Stomach (tissue), 9 donors: Measurements from ENCODE around the gene VPS13D. TPM values are rescaled to one million over a fixed set of nuclear protein-coding genes. Genes with fewer than 3 reads are reported as not detected.

Experiments used
- DNase-seq, 2 donors: peaks; one replicate each; pipeline versions ENCODE4 v3.0.0 to v3.0.0-alpha.2; 2013 to 2019
- H3K27ac ChIP-seq, 5 donors: fragments of 200-600 bp in 4 of 5; sonication (generic) in 4 of 5; one replicate each; pipeline ENCODE4 v1.5.1; 2013 to 2019; ENCODE audit warnings: mild to moderate bottlenecking in 1 of 5, moderate library complexity in 1 of 5
- H3K27me3 ChIP-seq, 3 donors: fragments of 200-600 bp; sonication (generic); one replicate each; pipeline ENCODE4 v1.5.1; 2017 to 2019; ENCODE audit warnings: mixed run types in 1 of 3
- H3K36me3 ChIP-seq, 4 donors: fragments of 200-600 bp; sonication (generic); 1 replicate in 3 of 4; 2 replicates in 1 of 4; pipeline ENCODE4 v1.5.1; 2016 to 2019
- H3K4me1 ChIP-seq, 4 donors: fragments of 200-600 bp; sonication (generic); one replicate each; pipeline ENCODE4 v1.5.1; 2016 to 2019
- H3K4me3 ChIP-seq, 4 donors: fragments of 200-600 bp; sonication (generic) in 3 of 4; one replicate each; pipeline ENCODE4 v1.5.1; 2016 to 2019; ENCODE audit warnings: mild to moderate bottlenecking in 1 of 4
- H3K9me3 ChIP-seq, 4 donors: fragments of 200-600 bp; sonication (generic); one replicate each; pipeline ENCODE4 v1.5.1; 2016 to 2019
- EP300 ChIP-seq: sonication (generic); formaldehyde crosslinking; IDR thresholded peaks from one replicate; pipeline ENCODE4 v1.6.1; 2017; ENCODE audit warnings: antibody characterized with exemption
- POLR2A ChIP-seq, 4 donors: fragments of 450-650 bp; IDR thresholded peaks; one replicate each; pipeline ENCODE4 v1.6.1; 2016; ENCODE audit warnings: antibody characterized with exemption in 4 of 4, control low read depth in 2 of 4, mild to moderate bottlenecking in 1 of 4, moderate library complexity in 1 of 4
- POLR2AphosphoS5 ChIP-seq, 3 donors: sonication (generic); formaldehyde crosslinking; IDR thresholded peaks; one replicate each; pipeline ENCODE4 v1.6.1; 2016; ENCODE audit warnings: antibody characterized with exemption in 3 of 3
- WGBS, 5 donors: extraction: QIAGEN DNeasy Blood & Tissue Kit in 3 of 5; methylation state at CpG; one replicate each; pipeline versions ENCODE4 v1.1.5 to v1.1.7; 2013 to 2018; 5-methylcytosine and 5-hydroxymethylcytosine counted together
- intact Hi-C: fragments of 100-400 bp; cut with DNase I; formaldehyde crosslinking; loops from one replicate; pipeline ENCODE4 v1.15.1; 2023; ENCODE audit warnings: low total_unique reads
- polyA plus RNA-seq, 3 donors: library from polyadenylated mRNA; stranded (reverse); fragments of 200-250 nt; gene quantifications; one replicate each; pipeline ENCODE4 v1.2.3, GENCODE V29; 2013
- total RNA-seq, 5 donors: library from RNA; depleted of rRNA; stranded (reverse); fragments of >200 nt; gene quantifications; one replicate each; pipeline versions ENCODE4 v1.1.0 to v1.2.3, GENCODE V29; 2014 to 2016
- TF ChIP-seq, protein P1 (sequence below), 7 experiments: fragments of 450-650 bp in 4 of 7; fragments of 200-600 bp in 3 of 7; sonication (generic) in 3 of 7; IDR thresholded peaks; one replicate each; pipeline ENCODE4 v1.5.1; 2016 to 2019; ENCODE audit warnings: antibody characterized with exemption in 7 of 7, control low read depth in 2 of 7, mild to moderate bottlenecking in 1 of 7
- donor health status: healthy with polysubstance abuse.
- donor health status: Bipolar disorder and iron deficiency.
- donor health status: healthy.

VPS13D gene
- total and polyA plus RNA-seq, 8 donors, result 6.7 to 106 (median 66.5) TPM

DNA sequence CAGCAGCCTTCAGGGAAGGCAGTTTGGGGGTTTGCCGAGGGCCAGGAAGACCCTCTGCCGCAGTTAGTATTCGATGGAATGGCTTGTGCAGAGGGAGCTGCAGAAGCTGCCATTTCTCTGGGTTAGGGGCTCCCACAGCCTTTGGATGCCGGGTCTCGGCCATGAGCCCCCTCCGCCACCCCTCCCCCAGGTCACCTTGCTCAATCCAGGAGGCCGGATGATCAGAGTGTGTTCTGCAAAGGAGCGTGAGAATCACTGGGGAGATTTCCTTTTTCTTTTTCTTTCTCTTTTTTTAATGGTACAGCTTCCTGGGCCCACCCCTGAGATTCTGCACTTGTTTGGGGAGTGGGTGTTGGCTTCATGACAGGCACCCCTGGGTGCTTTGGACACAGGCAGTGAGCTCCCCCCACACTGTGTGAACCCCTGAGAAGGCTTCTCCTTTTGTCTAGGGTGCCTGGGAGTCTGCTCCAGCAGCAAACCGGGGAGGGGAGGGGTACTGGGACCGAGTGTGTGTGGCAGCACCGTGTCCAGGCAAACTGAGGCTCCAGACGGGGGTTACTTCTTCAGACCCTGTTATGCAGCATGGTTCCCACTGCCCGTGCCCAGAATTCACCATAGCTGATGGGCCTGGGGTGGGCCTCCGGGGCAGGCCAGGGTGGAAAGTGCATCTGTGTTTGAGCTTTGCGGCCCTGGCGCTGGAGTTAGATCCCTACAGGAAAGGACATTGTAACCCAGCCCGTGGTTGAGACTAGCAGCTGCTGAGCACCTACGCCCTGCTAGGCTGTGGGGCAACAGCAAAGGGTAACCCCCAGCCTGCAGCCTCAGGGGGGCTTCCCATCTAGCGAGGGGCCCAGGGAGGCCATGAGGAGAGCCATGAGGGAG lies 44.6 kb upstream of the VPS13D start:
- peak overlapping the region; percentile 22 to 92 (median 89) for H3K27ac ChIP-seq
- peaks cover 0 to 12% (median 8%) of the 10 kb centered on the region in 4 donors for H3K36me3 ChIP-seq
- no peak for DNase-seq
- H3K4me1 ChIP-seq, result peaks cover 47 to 87% (median 68%) of the 10 kb centered on the region in 4 donors
- H3K27me3 ChIP-seq, result no peaks in the 10 kb centered on the region
- peak overlapping the region in 2 of 4 donors; percentile 18 to 23 for H3K4me3 ChIP-seq
- 67 to 82% (median 74%) methylated on average over 11 to 19 of the region's 19 CpGs for WGBS, 5 donors
- TF ChIP-seq POLR2AphosphoS5 (IDR thresholded peaks at IDR 0.05) (no peak), EP300 (no peak), POLR2A (IDR thresholded peaks at IDR 0.05) (no peak)
- TF ChIP-seq, protein P1, sequence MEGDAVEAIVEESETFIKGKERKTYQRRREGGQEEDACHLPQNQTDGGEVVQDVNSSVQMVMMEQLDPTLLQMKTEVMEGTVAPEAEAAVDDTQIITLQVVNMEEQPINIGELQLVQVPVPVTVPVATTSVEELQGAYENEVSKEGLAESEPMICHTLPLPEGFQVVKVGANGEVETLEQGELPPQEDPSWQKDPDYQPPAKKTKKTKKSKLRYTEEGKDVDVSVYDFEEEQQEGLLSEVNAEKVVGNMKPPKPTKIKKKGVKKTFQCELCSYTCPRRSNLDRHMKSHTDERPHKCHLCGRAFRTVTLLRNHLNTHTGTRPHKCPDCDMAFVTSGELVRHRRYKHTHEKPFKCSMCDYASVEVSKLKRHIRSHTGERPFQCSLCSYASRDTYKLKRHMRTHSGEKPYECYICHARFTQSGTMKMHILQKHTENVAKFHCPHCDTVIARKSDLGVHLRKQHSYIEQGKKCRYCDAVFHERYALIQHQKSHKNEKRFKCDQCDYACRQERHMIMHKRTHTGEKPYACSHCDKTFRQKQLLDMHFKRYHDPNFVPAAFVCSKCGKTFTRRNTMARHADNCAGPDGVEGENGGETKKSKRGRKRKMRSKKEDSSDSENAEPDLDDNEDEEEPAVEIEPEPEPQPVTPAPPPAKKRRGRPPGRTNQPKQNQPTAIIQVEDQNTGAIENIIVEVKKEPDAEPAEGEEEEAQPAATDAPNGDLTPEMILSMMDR (IDR thresholded peaks at IDR 0.05), result no peak
- no peaks in the 10 kb centered on the region for H3K9me3 ChIP-seq
- intact Hi-C loops, result no loop called here

DNA sequence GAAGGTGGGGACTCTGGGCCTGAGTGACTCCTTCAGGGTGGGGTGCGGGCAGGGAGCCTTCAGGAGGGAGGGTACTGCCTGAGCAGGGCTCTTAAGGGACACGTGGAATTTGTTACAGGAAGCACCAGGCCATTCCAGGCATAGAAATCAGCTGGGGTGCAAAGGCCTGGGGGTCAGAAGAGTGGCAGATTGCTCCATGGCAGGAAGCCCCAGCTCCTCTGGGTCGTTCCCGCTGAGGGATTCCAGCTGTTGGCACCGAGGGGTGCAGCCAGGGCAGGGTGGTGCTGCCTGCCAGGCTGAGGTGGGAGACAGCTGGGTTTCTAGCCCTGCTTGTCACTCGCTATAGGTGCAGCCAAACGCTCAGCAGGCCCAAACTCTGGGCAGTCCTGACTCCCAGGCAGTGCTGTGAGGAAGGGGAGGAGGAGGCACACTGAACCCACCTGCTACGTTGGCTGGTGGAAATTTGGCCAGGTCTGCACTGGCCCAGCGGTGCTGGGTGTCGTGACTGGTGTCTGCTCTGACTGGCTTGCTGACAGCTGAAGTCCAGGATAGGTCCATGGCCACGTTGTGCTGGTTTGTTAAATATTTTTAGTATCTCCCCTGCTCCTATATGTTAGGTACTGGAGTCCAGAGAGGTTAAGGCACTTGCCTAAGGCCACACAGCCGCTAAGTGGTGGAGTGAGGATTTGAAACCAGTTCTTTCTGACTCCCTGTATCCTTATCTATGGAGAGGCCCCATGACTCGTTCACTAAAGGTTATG lies 43.7 kb upstream of the VPS13D start:
- WGBS, 5 donors, result 55 to 68% (median 64%) methylated on average over 8 to 13 of the region's 13 CpGs
- DNase-seq, result peak in 1 of 2 donors; percentile 43
- intact Hi-C loops, result no loop called here
- Histone ChIP-seq H3K27ac (peak overlapping the region; percentile 21 to 92 (median 89)), H3K27me3 (no peaks in the 10 kb centered on the region), H3K4me1 (peaks cover 47 to 79% (median 61%) of the 10 kb centered on the region in 4 donors), H3K36me3 (peaks cover 6 to 18% (median 11%) of the 10 kb centered on the region in 4 donors), H3K9me3 (no peaks in the 10 kb centered on the region), H3K4me3 (no peak overlapping the region)
- TF ChIP-seq POLR2A (IDR thresholded peaks at IDR 0.05), result no peak

DNA sequence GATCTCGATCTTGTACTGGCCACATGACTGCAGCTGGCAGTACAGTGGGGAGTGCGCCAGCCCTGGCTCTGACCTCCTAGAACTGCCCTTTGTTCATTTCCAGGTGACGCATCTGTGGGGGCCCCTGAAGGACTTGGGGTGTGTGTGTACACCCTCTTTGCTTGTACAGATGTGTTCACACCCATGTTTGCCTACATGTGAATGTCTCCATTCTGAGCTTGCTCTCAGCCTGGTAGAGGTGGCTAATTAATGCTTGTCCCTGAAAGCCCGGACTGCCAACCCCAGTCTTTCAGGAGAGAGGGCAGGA lies 43.2 kb upstream of the VPS13D start:
- WGBS, 5 donors, result 49 to 76% (median 60%) methylated on average over 4 of the region's 4 CpGs
- Histone ChIP-seq H3K36me3 (peaks cover 6 to 24% (median 14%) of the 10 kb centered on the region in 4 donors), H3K27me3 (no peaks in the 10 kb centered on the region), H3K4me1 (peaks cover 47 to 74% (median 58%) of the 10 kb centered on the region in 4 donors), H3K27ac (peak overlapping the region in 3 of 5 donors; percentile 87 to 92 (median 89)), H3K4me3 (no peak overlapping the region), H3K9me3 (no peaks in the 10 kb centered on the region)
- intact Hi-C loops, result no loop called here
- peak; percentile 52 to 71 for DNase-seq
- TF ChIP-seq EP300 (no peak), POLR2AphosphoS5 (IDR thresholded peaks at IDR 0.05) (peak in 1 of 3 donors; percentile 32)
- TF ChIP-seq, protein P1 (IDR thresholded peaks at IDR 0.05), result no peak

DNA sequence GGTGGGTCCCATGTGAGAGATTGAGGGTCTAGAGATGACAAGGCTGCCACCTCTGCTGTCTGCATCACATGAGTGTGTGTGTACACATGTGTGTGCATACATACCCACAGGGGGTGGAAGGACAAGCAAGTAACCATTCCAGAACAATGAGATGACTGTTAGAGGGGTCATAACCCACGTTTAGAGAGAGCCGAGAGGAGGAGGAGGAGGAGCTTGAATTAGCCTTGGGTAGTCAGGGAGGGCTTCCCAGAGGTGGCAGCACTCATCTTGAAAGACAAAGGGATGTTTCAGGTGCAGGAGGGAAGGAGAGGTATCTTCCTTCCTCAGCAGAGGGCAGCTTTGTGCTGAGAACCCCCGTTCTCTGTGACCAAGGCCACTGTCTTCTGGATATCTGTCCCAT lies 41.7 kb upstream of the VPS13D start:
- TF ChIP-seq POLR2AphosphoS5 (IDR thresholded peaks at IDR 0.05), result no peak
- TF ChIP-seq EP300, result no peak
- TF ChIP-seq, protein P1 (IDR thresholded peaks at IDR 0.05), result no peak
- no peak for TF ChIP-seq POLR2A (IDR thresholded peaks at IDR 0.05)
- Histone ChIP-seq H3K27me3 (no peaks in the 10 kb centered on the region), H3K4me3 (no peak overlapping the region), H3K4me1 (peaks cover 40 to 60% (median 53%) of the 10 kb centered on the region in 4 donors), H3K9me3 (no peaks in the 10 kb centered on the region), H3K27ac (no peak overlapping the region), H3K36me3 (peaks cover 14 to 39% (median 28%) of the 10 kb centered on the region in 4 donors)
- intact Hi-C loops, result no loop called here
- no peak for DNase-seq
- WGBS, 5 donors, result 34 to 56% (median 51%) methylated on average over 3 of the region's 3 CpGs
